Uterus (tissue), 4 donors: Measurements from ENCODE around the gene NOL6. TPM values are rescaled to one million over a fixed set of nuclear protein-coding genes. Genes with fewer than 3 reads are reported as not detected.

Experiments used
- DNase-seq, 2 donors: peaks; one replicate each; pipeline ENCODE4 v3.0.0-alpha.2; 2019 to 2020
- H3K27ac ChIP-seq, 2 donors: fragments of 200-600 bp; sonication (generic); 1 replicate in 1 of 2; 2 replicates in 1 of 2; pipeline ENCODE4 v1.5.1; 2016 to 2018
- H3K27me3 ChIP-seq, 2 donors: fragments of 200-600 bp; sonication (generic); one replicate each; pipeline ENCODE4 v1.5.1; 2018 to 2019; ENCODE audit warnings: control low read depth in 1 of 2
- H3K36me3 ChIP-seq, 2 donors: fragments of 200-600 bp; sonication (generic); one replicate each; pipeline ENCODE4 v1.5.1; 2019; ENCODE audit warnings: control low read depth in 1 of 2
- H3K4me1 ChIP-seq, 2 donors: fragments of 200-600 bp; sonication (generic); one replicate each; pipeline ENCODE4 v1.5.1; 2018 to 2019; ENCODE audit warnings: control low read depth in 1 of 2
- H3K4me3 ChIP-seq, 2 donors: fragments of 200-600 bp; sonication (generic); 1 replicate in 1 of 2; 2 replicates in 1 of 2; pipeline ENCODE4 v1.5.1; 2018 to 2019; ENCODE audit warnings: mild to moderate bottlenecking in 1 of 2
- H3K9me3 ChIP-seq, 2 donors: fragments of 200-600 bp; sonication (generic); one replicate each; pipeline ENCODE4 v1.5.1; 2019; ENCODE audit warnings: control low read depth in 1 of 2
- POLR2A ChIP-seq, 2 donors: fragments of 450-650 bp; IDR thresholded peaks; one replicate each; pipeline ENCODE4 v1.6.1; 2016; ENCODE audit warnings: antibody characterized with exemption in 2 of 2, mild to moderate bottlenecking in 1 of 2, moderate library complexity in 1 of 2
- intact Hi-C: fragments of 100-400 bp; cut with DNase I; formaldehyde crosslinking; loops from one replicate; pipeline ENCODE4 v1.15.1; 2023; ENCODE audit warnings: low total_unique reads
- total RNA-seq, 4 donors: library from RNA; depleted of rRNA in 3 of 4; stranded (reverse); fragments of >200 nt in 3 of 4; gene quantifications; one replicate each; pipeline versions ENCODE4 v1.1.0 to v1.2.4, GENCODE V29; 2014 to 2023
- TF ChIP-seq, protein P1 (sequence below), 4 experiments: fragments of 200-600 bp in 2 of 4; fragments of 450-650 bp in 2 of 4; sonication (generic) in 2 of 4; IDR thresholded peaks; one replicate each; pipeline ENCODE4 v1.5.1; 2016 to 2019; ENCODE audit warnings: antibody characterized with exemption in 4 of 4, mild to moderate bottlenecking in 2 of 4, moderate library complexity in 1 of 4
- donor health status: DM: yes; HTN: yes; CAD: no.

NOL6 gene
- total RNA-seq, 4 donors from 2014 or later = 7.9 to 35.4 (median 15.8) TPM

GRCh38 chr9:33480976-33481375 lies 7.3 kb upstream of the NOL6 start:
- Histone ChIP-seq H3K9me3 (no peaks in the 10 kb centered on the region), H3K27ac (no peak overlapping the region), H3K27me3 (no peaks in the 10 kb centered on the region), H3K36me3 (no peaks in the 10 kb centered on the region), H3K4me3 (no peak overlapping the region), H3K4me1 (no peaks in the 10 kb centered on the region)
- TF ChIP-seq, protein P1, sequence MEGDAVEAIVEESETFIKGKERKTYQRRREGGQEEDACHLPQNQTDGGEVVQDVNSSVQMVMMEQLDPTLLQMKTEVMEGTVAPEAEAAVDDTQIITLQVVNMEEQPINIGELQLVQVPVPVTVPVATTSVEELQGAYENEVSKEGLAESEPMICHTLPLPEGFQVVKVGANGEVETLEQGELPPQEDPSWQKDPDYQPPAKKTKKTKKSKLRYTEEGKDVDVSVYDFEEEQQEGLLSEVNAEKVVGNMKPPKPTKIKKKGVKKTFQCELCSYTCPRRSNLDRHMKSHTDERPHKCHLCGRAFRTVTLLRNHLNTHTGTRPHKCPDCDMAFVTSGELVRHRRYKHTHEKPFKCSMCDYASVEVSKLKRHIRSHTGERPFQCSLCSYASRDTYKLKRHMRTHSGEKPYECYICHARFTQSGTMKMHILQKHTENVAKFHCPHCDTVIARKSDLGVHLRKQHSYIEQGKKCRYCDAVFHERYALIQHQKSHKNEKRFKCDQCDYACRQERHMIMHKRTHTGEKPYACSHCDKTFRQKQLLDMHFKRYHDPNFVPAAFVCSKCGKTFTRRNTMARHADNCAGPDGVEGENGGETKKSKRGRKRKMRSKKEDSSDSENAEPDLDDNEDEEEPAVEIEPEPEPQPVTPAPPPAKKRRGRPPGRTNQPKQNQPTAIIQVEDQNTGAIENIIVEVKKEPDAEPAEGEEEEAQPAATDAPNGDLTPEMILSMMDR (IDR thresholded peaks at IDR 0.05) = no peak
- intact Hi-C loops = no loop called here
- no peak for DNase-seq

DNA sequence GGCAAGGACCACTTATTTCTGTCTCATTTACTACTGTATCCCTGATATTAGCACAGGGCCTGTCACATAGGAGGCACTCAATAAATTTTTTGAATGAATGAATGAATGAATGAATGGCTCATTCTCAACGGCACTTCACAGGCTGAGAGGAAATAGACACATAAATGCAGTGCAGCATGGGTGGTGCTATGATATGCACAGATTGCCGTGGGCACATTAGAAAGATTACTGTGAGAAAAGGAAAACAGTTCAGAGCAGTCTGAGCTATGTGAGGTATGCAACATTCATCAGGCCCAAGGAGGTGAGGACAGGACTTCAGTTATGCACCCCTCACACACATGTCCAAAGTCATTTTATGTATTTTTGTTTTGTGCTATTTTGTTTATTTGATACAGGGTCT lies 6.4 kb upstream of the NOL6 start:
- H3K4me3 ChIP-seq = no peak overlapping the region
- no peak overlapping the region for H3K27ac ChIP-seq
- DNase-seq = no peak
- no peaks in the 10 kb centered on the region for H3K27me3 ChIP-seq
- no peaks in the 10 kb centered on the region for H3K4me1 ChIP-seq
- TF ChIP-seq POLR2A (IDR thresholded peaks at IDR 0.05) = no peak
- TF ChIP-seq, protein P1 (IDR thresholded peaks at IDR 0.05) = no peak
- no peaks in the 10 kb centered on the region for H3K9me3 ChIP-seq
- no peaks in the 10 kb centered on the region for H3K36me3 ChIP-seq
- intact Hi-C loops = no loop called here

DNA sequence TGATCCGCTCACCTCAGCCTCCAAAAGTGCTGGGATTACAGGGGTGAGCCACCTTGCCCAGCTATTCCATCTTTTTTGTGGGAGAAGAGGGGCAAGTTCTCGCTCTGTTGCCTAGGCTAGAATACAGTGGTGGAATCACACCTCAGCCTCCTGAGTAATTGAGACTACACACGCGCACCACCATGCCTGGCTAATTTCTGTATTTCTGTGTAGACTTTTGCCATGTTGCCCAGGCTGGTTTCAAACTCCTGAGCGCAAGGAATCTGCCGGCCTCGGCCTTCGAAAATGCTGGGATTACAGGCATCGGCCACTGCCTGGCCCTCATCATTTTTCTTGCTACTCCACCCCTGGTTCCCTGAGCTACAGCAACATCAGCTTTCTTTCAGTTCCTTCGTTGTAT lies 2.8 kb upstream of the NOL6 start:
- TF ChIP-seq POLR2A (IDR thresholded peaks at IDR 0.05) = no peak
- TF ChIP-seq, protein P1 (IDR thresholded peaks at IDR 0.05) = no peak
- H3K9me3 ChIP-seq = no peaks in the 10 kb centered on the region
- DNase-seq = no peak
- no peaks in the 10 kb centered on the region for H3K27me3 ChIP-seq
- H3K27ac ChIP-seq = no peak overlapping the region
- H3K36me3 ChIP-seq = no peaks in the 10 kb centered on the region
- intact Hi-C loops = no loop called here
- no peaks in the 10 kb centered on the region for H3K4me1 ChIP-seq
- no peak overlapping the region for H3K4me3 ChIP-seq

DNA sequence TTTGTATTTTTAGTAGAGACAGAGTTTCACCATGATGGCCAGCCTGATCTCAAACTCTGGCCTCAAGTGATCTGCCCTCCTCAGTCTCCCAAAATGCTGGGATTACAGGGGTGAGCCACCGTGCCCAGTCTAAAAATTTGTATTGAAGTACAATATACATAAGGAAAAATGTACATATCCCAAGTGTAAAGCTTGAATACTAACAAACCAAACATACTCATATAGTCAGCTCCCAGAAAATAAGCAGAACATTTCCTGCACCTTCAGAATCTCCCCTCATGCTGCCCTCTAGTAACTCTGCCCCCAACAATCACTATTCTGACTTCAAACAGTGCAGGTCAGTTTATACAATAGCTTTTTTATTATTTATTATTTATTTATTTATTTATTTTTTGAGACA lies 1.6 kb upstream of the NOL6 start:
- Histone ChIP-seq H3K36me3 (no peaks in the 10 kb centered on the region), H3K27me3 (no peaks in the 10 kb centered on the region), H3K4me3 (no peak overlapping the region), H3K9me3 (no peaks in the 10 kb centered on the region), H3K4me1 (no peaks in the 10 kb centered on the region), H3K27ac (no peak overlapping the region)
- TF ChIP-seq POLR2A (IDR thresholded peaks at IDR 0.05) = no peak
- TF ChIP-seq, protein P1 (IDR thresholded peaks at IDR 0.05) = no peak
- DNase-seq = no peak
- intact Hi-C loops = no loop called here

GRCh38 chr9:33472881-33473615 lies 676 bp downstream of the NOL6 start:
- Histone ChIP-seq H3K4me3 (peak overlapping the region; percentile 77 to 95), H3K4me1 (no peaks in the 10 kb centered on the region), H3K36me3 (no peaks in the 10 kb centered on the region), H3K9me3 (no peaks in the 10 kb centered on the region), H3K27me3 (no peaks in the 10 kb centered on the region), H3K27ac (peak overlapping the region; percentile 36 to 58)
- DNase-seq = no peak
- intact Hi-C loops = no loop called here
- TF ChIP-seq, protein P1 (IDR thresholded peaks at IDR 0.05) = no peak
- no peak for TF ChIP-seq POLR2A (IDR thresholded peaks at IDR 0.05)
